Caco-2 (cell line): Measurements from ENCODE around the gene NPAS3. TPM values are rescaled to one million over a fixed set of nuclear protein-coding genes. Genes with fewer than 3 reads are reported as not detected.

Experiments
- BruUV-seq: library from RNA; stranded (reverse); fragments of 400-500 nt; replicated peaks from 2 replicates; lab custom pipeline; 2021; lab: Mats Ljungman, UMichigan
- CTCF ChIA-PET: fragments of 300-600 bp; sonication (Branson Sonifier 250); formaldehyde crosslinking; loops from one replicate; lab custom pipeline; 2022; ENCODE audit warnings: antibody characterized with exemption; lab: Charles Lee
- POLR2A ChIA-PET: fragments of 300-600 bp; sonication (Branson Sonifier 250); formaldehyde crosslinking; loops from one replicate; lab custom pipeline; 2022; ENCODE audit warnings: antibody characterized with exemption; lab: Charles Lee
- DNase-seq, 2 experiments: peaks; one replicate each; pipeline versions ENCODE4 v3.0.0 to v3.0.0-alpha.2; 2020 to 2022
- H3K27me3 ChIP-seq: replicated peaks from 2 replicates; pipeline ENCODE4 v1.6.0; 2011; ENCODE audit warnings: low read length; ENCODE audit not compliant: control insufficient read depth, insufficient read depth
- H3K36me3 ChIP-seq: 2 replicates; pipeline ENCODE4 v1.5.1; 2011; ENCODE audit warnings: low read length; ENCODE audit not compliant: control insufficient read depth, insufficient read depth
- H3K4me1 ChIP-seq: fragments of 250-450 bp; sonication (Bioruptor Pico); 2 replicates; pipeline ENCODE4 v1.5.1; 2020; ENCODE audit warnings: mild to moderate bottlenecking
- H3K4me3 ChIP-seq: 2 replicates; pipeline ENCODE4 v1.5.1; 2011; ENCODE audit warnings: low read depth, mild to moderate bottlenecking, control low read depth, low read length
- H3K9me3 ChIP-seq: fragments of 250-450 bp; sonication (Bioruptor Pico); 2 replicates; pipeline ENCODE4 v1.5.1; 2020; ENCODE audit warnings: mild to moderate bottlenecking, moderate library complexity
- H3K27ac Mint-ChIP-seq: one replicate; pipeline ENCODE4 v1.8.0; 2022; ENCODE audit warnings: mixed read lengths; ENCODE audit not compliant: unreplicated experiment
- H3K27me3 Mint-ChIP-seq: one replicate; pipeline ENCODE4 v1.8.0; 2022; ENCODE audit warnings: mixed read lengths; ENCODE audit not compliant: insufficient read depth, unreplicated experiment
- H3K36me3 Mint-ChIP-seq: one replicate; pipeline ENCODE4 v1.8.0; 2022; ENCODE audit warnings: mild to moderate bottlenecking, mixed read lengths; ENCODE audit not compliant: insufficient read depth, unreplicated experiment
- H3K4me1 Mint-ChIP-seq: one replicate; pipeline ENCODE4 v1.8.0; 2022; ENCODE audit warnings: low read depth, mixed read lengths; ENCODE audit not compliant: unreplicated experiment
- H3K4me3 Mint-ChIP-seq: one replicate; pipeline ENCODE4 v1.8.0; 2022; ENCODE audit warnings: mild to moderate bottlenecking, moderate library complexity, mixed read lengths; ENCODE audit not compliant: unreplicated experiment
- H3K9me3 Mint-ChIP-seq: one replicate; pipeline ENCODE4 v1.8.0; 2022; ENCODE audit warnings: mixed read lengths; ENCODE audit not compliant: unreplicated experiment
- CTCF ChIP-seq, 2 experiments: fragments of 200-600 bp in 1 of 2; IDR thresholded peaks; 1 replicate in 1 of 2; 2 replicates in 1 of 2; pipeline versions ENCODE4 v1.5.1 to v1.8.0; 2011 to 2022; ENCODE audit warnings: antibody characterized with exemption in 1 of 2, control low read depth in 1 of 2, inconsistent platforms in 1 of 2, low read depth in 1 of 2, low read length in 1 of 2, mild to moderate bottlenecking in 1 of 2, moderate library complexity in 1 of 2; ENCODE audit not compliant: insufficient read depth in 1 of 2, severe bottlenecking in 1 of 2, unreplicated experiment in 1 of 2
- intact Hi-C: fragments of 100-400 bp; cut with micrococcal nuclease; formaldehyde crosslinking; loops from one replicate; pipeline ENCODE4 v1.10.0; 2022; ENCODE audit not compliant: unreplicated experiment
- total RNA-seq: library from RNA; stranded (reverse); gene quantifications from 2 replicates; pipeline ENCODE4 v1.2.3, GENCODE V29; 2022

NPAS3 gene
- total RNA-seq, 1 experiment from 2014 or later: not detected

GRCh38 chr14:33631021-33631420 is 692.3 kb downstream of the NPAS3 start:
- no peaks in the 10 kb centered on the region for H3K9me3 ChIP-seq
- no peaks in the 10 kb centered on the region for H3K4me1 ChIP-seq
- H3K4me1 Mint-ChIP-seq: no peaks in the 10 kb centered on the region
- H3K36me3 ChIP-seq: no peaks in the 10 kb centered on the region
- BruUV-seq: no TSS peak
- no peak overlapping the region for H3K27ac Mint-ChIP-seq
- H3K36me3 Mint-ChIP-seq: no peaks in the 10 kb centered on the region
- no peak overlapping the region for H3K4me3 ChIP-seq
- H3K27me3 ChIP-seq: no peaks in the 10 kb centered on the region
- no peak for DNase-seq
- H3K4me3 Mint-ChIP-seq: no peak overlapping the region
- no peak for TF ChIP-seq CTCF (IDR thresholded peaks at IDR 0.05; ENCODE audit: insufficient read depth in 1 of 2, low read depth in 1 of 2, low read length in 1 of 2, severe bottlenecking in 1 of 2, unreplicated experiment in 1 of 2)
- peaks cover 13% of the 10 kb centered on the region for H3K27me3 Mint-ChIP-seq
- ChIA-PET POLR2A (no interaction called here), CTCF (no interaction called here)
- intact Hi-C loops: no loop called here
- no peaks in the 10 kb centered on the region for H3K9me3 Mint-ChIP-seq

- Histone ChIP-seq H3K4me3 (no peak overlapping the region), H3K36me3 (no peaks in the 10 kb centered on the region), H3K4me1 (no peaks in the 10 kb centered on the region), H3K9me3 (no peaks in the 10 kb centered on the region), H3K27me3 (no peaks in the 10 kb centered on the region)
- Mint-ChIP-seq H3K9me3 (no peaks in the 10 kb centered on the region), H3K27ac (no peak overlapping the region), H3K4me1 (no peaks in the 10 kb centered on the region), H3K36me3 (no peaks in the 10 kb centered on the region), H3K4me3 (no peak overlapping the region), H3K27me3 (peaks cover 13% of the 10 kb centered on the region)
- DNase-seq: no peak
- ChIA-PET POLR2A (no interaction called here), CTCF (no interaction called here)
- TF ChIP-seq CTCF (IDR thresholded peaks at IDR 0.05; ENCODE audit: insufficient read depth in 1 of 2, low read depth in 1 of 2, low read length in 1 of 2, severe bottlenecking in 1 of 2, unreplicated experiment in 1 of 2): no peak
- no TSS peak for BruUV-seq
- intact Hi-C loops: no loop called here
Measured at GRCh38 chr14:33631441-33631840, 692.8 kb downstream of the NPAS3 start.

- no TSS peak for BruUV-seq
- no peaks in the 10 kb centered on the region for H3K4me1 ChIP-seq
- no peak overlapping the region for H3K4me3 ChIP-seq
- H3K27me3 ChIP-seq: no peaks in the 10 kb centered on the region
- Mint-ChIP-seq H3K9me3 (no peaks in the 10 kb centered on the region), H3K27me3 (peaks cover 15% of the 10 kb centered on the region), H3K36me3 (no peaks in the 10 kb centered on the region), H3K4me3 (no peak overlapping the region), H3K27ac (no peak overlapping the region), H3K4me1 (no peaks in the 10 kb centered on the region)
- H3K36me3 ChIP-seq: no peaks in the 10 kb centered on the region
- DNase-seq: no peak
- no peaks in the 10 kb centered on the region for H3K9me3 ChIP-seq
- TF ChIP-seq CTCF (IDR thresholded peaks at IDR 0.05; ENCODE audit: insufficient read depth in 1 of 2, low read depth in 1 of 2, low read length in 1 of 2, severe bottlenecking in 1 of 2, unreplicated experiment in 1 of 2): no peak
- intact Hi-C loops: no loop called here
- ChIA-PET POLR2A (no interaction called here), CTCF (no interaction called here)
Measured at GRCh38 chr14:33634631-33635030, 696.0 kb downstream of the NPAS3 start.
